ENCODE measurements around the gene NME2. TPM values are rescaled to one million over a fixed set of nuclear protein-coding genes. Genes with fewer than 3 reads are reported as not detected.

NME2 gene
- total and polyA plus RNA-seq, 10 of the 15 experiments (the other 5 are each of a cell fraction or from before 2014, with no cell fraction given): 497 to 1,030 (median 786) TPM

DNA sequence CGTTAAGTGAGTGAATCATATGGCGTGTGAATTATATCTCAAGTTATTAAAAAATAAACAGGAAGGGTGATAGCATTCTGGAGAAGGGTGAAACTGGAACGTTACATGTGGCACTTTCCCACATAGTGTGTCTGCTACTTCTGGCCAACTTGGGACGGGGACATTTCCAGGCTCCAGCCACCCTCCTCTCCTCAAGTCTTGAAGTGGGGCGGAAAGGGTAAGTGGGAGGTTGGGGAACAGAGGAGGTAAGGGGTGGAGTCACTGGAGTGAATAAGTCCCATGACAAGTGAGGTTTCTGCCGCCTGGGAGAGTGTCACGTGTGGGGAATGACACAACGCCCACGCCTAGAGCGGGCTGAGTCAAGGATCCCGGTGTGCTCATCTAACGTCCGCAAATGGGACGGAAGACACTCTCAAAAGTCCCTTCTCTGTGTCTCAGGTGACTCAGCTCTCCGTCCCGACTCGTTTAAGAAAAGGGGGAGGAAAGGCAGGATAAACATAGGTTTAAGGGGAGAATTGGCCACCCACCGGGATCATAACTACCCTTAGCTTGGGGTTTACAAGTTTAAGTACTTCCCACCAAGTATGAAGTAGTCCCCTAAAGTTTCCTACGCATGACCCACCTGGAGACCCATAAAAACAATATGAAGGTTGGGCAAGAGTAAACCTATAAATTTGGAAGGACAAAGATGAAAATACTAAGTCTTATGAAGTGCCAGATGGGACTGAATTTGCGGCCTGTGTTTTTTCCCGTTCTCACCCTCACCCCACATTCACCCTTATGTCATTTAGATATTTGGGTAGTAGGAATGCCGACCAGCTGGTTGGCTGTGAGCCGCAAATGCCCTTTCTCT is 44.4 kb upstream of the NME2 start (continued):
- TF ChIP-seq ZSCAN29 (IDR thresholded peaks at IDR 0.05) (no peak), CREM (IDR thresholded peaks at IDR 0.05; ENCODE audit: low read depth) (no peak; the same call in 1 of the 2 replicates), STAT1 (conservative IDR thresholded peaks at IDR 0.05) (no peak), FOS (IDR thresholded peaks at IDR 0.05; ENCODE audit: borderline replicate concordance, extremely low read depth, insufficient read length) (no peak), NFXL1 (IDR thresholded peaks at IDR 0.05; ENCODE audit: borderline replicate concordance) (no peak), DPF2 (IDR thresholded peaks at IDR 0.05) (peak; percentile 66), ZBED1 (IDR thresholded peaks at IDR 0.05; ENCODE audit: borderline replicate concordance) (0 out of 2 replicates have a peak, but pooled peaks have one; percentile 41), BCL11A (IDR thresholded peaks at IDR 0.05; ENCODE audit: low read depth, low read length) (0 out of 2 replicates have a peak, but pooled peaks have one; percentile 4), ZBTB11 (CRISPR knock-in tag; IDR thresholded peaks at IDR 0.05) (no peak), BHLHE40 (IDR thresholded peaks at IDR 0.05; ENCODE audit: borderline replicate concordance in 1 of 2, low read depth in 2 of 2, low read length in 1 of 2) (peak; percentile 96 to 97), STAT3 (IDR thresholded peaks at IDR 0.05; ENCODE audit: low read depth, low read length) (no peak), JUNB (IDR thresholded peaks at IDR 0.05) (peak; percentile 45; the same call in 1 of the 2 replicates)
- TF ChIP-seq, protein P1, sequence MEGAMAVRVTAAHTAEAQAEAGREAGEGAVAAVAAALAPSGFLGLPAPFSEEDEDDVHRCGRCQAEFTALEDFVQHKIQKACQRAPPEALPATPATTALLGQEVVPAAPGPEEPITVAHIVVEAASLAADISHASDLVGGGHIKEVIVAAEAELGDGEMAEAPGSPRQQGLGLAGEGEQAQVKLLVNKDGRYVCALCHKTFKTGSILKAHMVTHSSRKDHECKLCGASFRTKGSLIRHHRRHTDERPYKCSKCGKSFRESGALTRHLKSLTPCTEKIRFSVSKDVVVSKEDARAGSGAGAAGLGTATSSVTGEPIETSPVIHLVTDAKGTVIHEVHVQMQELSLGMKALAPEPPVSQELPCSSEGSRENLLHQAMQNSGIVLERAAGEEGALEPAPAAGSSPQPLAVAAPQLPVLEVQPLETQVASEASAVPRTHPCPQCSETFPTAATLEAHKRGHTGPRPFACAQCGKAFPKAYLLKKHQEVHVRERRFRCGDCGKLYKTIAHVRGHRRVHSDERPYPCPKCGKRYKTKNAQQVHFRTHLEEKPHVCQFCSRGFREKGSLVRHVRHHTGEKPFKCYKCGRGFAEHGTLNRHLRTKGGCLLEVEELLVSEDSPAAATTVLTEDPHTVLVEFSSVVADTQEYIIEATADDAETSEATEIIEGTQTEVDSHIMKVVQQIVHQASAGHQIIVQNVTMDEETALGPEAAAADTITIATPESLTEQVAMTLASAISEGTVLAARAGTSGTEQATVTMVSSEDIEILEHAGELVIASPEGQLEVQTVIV (IDR thresholded peaks at IDR 0.05; ENCODE audit: borderline replicate concordance, partially characterized antibody): no peak
- TF ChIP-seq, protein P2, sequence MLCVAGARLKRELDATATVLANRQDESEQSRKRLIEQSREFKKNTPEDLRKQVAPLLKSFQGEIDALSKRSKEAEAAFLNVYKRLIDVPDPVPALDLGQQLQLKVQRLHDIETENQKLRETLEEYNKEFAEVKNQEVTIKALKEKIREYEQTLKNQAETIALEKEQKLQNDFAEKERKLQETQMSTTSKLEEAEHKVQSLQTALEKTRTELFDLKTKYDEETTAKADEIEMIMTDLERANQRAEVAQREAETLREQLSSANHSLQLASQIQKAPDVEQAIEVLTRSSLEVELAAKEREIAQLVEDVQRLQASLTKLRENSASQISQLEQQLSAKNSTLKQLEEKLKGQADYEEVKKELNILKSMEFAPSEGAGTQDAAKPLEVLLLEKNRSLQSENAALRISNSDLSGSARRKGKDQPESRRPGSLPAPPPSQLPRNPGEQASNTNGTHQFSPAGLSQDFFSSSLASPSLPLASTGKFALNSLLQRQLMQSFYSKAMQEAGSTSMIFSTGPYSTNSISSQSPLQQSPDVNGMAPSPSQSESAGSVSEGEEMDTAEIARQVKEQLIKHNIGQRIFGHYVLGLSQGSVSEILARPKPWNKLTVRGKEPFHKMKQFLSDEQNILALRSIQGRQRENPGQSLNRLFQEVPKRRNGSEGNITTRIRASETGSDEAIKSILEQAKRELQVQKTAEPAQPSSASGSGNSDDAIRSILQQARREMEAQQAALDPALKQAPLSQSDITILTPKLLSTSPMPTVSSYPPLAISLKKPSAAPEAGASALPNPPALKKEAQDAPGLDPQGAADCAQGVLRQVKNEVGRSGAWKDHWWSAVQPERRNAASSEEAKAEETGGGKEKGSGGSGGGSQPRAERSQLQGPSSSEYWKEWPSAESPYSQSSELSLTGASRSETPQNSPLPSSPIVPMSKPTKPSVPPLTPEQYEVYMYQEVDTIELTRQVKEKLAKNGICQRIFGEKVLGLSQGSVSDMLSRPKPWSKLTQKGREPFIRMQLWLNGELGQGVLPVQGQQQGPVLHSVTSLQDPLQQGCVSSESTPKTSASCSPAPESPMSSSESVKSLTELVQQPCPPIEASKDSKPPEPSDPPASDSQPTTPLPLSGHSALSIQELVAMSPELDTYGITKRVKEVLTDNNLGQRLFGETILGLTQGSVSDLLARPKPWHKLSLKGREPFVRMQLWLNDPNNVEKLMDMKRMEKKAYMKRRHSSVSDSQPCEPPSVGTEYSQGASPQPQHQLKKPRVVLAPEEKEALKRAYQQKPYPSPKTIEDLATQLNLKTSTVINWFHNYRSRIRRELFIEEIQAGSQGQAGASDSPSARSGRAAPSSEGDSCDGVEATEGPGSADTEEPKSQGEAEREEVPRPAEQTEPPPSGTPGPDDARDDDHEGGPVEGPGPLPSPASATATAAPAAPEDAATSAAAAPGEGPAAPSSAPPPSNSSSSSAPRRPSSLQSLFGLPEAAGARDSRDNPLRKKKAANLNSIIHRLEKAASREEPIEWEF (IDR thresholded peaks at IDR 0.05; ENCODE audit: insufficient replicate concordance, low read depth, low read length): no peak

All from GM12878 (cell line).